Measurements from ENCODE around the gene MYL12A.

Gene MYL12A

GRCh38 chr18:3283253-3283863 lies 35.8 kb downstream of the MYL12A start:
- Histone ChIP-seq H3K36me3 (ENCODE audit: control insufficient read depth in 2 of 2, insufficient read depth in 2 of 2, low read length in 2 of 2) (peaks cover 3 to 5% of the 10 kb centered on the region in 2 donors), H3K9me3 (ENCODE audit: control insufficient read depth in 2 of 2, low read length in 2 of 2) (no peaks in the 10 kb centered on the region), H3K9ac (ENCODE audit: low read depth in 1 of 2, low read length in 2 of 2) (no peak overlapping the region), H3K27me3 (ENCODE audit: control insufficient read depth in 2 of 2, insufficient read depth in 2 of 2, low read length in 2 of 2) (no peaks in the 10 kb centered on the region), H3K27ac (ENCODE audit: low read depth in 2 of 2, low read length in 2 of 2) (peak overlapping the region in 1 of 2 donors; percentile 52), H3K4me1 (ENCODE audit: control insufficient read depth in 2 of 2, insufficient read depth in 2 of 2, low read length in 2 of 2) (no peaks in the 10 kb centered on the region), H3K4me3 (ENCODE audit: low read length in 2 of 2) (no peak overlapping the region)

- Histone ChIP-seq H3K36me3 (ENCODE audit: control insufficient read depth in 2 of 2, insufficient read depth in 2 of 2, low read length in 2 of 2) (no peaks in the 10 kb centered on the region), H3K9ac (ENCODE audit: low read depth in 1 of 2, low read length in 2 of 2) (no peak overlapping the region), H3K27ac (ENCODE audit: low read depth in 2 of 2, low read length in 2 of 2) (peak overlapping the region in 1 of 2 donors; percentile 52), H3K9me3 (ENCODE audit: control insufficient read depth in 2 of 2, low read length in 2 of 2) (no peaks in the 10 kb centered on the region), H3K4me1 (ENCODE audit: control insufficient read depth in 2 of 2, insufficient read depth in 2 of 2, low read length in 2 of 2) (no peaks in the 10 kb centered on the region), H3K27me3 (ENCODE audit: control insufficient read depth in 2 of 2, insufficient read depth in 2 of 2, low read length in 2 of 2) (no peaks in the 10 kb centered on the region), H3K4me3 (ENCODE audit: low read length in 2 of 2) (no peak overlapping the region)
Measured at GRCh38 chr18:3283908-3284307, 36.3 kb downstream of the MYL12A start.

DNA sequence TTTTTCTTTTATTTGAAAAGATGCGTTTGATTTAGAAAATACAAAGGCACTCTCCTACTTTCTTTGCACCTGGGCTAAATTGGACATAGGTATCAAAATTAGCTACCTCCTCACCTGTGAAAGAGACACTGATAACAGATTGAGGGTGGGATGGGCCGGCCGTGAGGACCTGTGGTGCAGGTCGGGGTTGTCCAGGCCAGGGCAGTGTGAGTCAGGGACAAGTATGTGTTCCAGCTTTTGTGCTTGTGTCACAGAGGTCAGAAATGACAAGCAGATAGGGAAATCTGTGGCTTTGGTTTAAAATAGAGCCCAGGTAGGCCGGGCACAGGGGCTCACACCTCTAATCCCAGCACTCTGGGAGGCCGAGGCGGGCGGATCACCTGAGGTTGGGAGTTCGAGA lies 36.9 kb downstream of the MYL12A start:
- H3K4me3 ChIP-seq (ENCODE audit: low read length in 2 of 2) = no peak overlapping the region
- no peaks in the 10 kb centered on the region for H3K4me1 ChIP-seq (ENCODE audit: control insufficient read depth in 2 of 2, insufficient read depth in 2 of 2, low read length in 2 of 2)
- no peak overlapping the region for H3K9ac ChIP-seq (ENCODE audit: low read depth in 1 of 2, low read length in 2 of 2)
- no peaks in the 10 kb centered on the region for H3K9me3 ChIP-seq (ENCODE audit: control insufficient read depth in 2 of 2, low read length in 2 of 2)
- no peak overlapping the region for H3K27ac ChIP-seq (ENCODE audit: low read depth in 2 of 2, low read length in 2 of 2)
- H3K36me3 ChIP-seq (ENCODE audit: control insufficient read depth in 2 of 2, insufficient read depth in 2 of 2, low read length in 2 of 2) = no peaks in the 10 kb centered on the region
- H3K27me3 ChIP-seq (ENCODE audit: control insufficient read depth in 2 of 2, insufficient read depth in 2 of 2, low read length in 2 of 2) = no peaks in the 10 kb centered on the region

DNA sequence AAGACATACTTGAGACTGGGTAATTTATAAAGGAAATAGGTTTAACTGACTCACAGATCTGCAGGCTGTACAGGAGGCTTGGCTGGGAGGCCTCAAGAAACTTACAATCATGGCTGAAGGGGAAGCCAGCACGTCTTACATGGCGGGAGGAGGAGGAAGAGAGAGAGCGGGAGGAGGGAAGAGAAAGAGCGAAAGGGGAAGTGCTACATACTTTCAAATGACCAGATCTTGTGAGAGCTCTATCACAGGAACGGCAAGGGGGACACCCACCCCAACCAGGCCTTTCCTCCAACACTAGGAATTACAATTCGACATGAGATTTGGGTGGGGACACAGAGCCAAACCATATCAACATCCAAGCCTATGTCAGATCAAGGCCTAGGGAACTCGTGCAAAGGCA lies 38.6 kb downstream of the MYL12A start:
- Histone ChIP-seq H3K9ac (ENCODE audit: low read depth in 1 of 2, low read length in 2 of 2) (no peak overlapping the region), H3K4me1 (ENCODE audit: control insufficient read depth in 2 of 2, insufficient read depth in 2 of 2, low read length in 2 of 2) (no peaks in the 10 kb centered on the region), H3K4me3 (ENCODE audit: low read length in 2 of 2) (no peak overlapping the region), H3K9me3 (ENCODE audit: control insufficient read depth in 2 of 2, low read length in 2 of 2) (no peaks in the 10 kb centered on the region), H3K27ac (ENCODE audit: low read depth in 2 of 2, low read length in 2 of 2) (no peak overlapping the region), H3K36me3 (ENCODE audit: control insufficient read depth in 2 of 2, insufficient read depth in 2 of 2, low read length in 2 of 2) (no peaks in the 10 kb centered on the region), H3K27me3 (ENCODE audit: control insufficient read depth in 2 of 2, insufficient read depth in 2 of 2, low read length in 2 of 2) (no peaks in the 10 kb centered on the region)

DNA sequence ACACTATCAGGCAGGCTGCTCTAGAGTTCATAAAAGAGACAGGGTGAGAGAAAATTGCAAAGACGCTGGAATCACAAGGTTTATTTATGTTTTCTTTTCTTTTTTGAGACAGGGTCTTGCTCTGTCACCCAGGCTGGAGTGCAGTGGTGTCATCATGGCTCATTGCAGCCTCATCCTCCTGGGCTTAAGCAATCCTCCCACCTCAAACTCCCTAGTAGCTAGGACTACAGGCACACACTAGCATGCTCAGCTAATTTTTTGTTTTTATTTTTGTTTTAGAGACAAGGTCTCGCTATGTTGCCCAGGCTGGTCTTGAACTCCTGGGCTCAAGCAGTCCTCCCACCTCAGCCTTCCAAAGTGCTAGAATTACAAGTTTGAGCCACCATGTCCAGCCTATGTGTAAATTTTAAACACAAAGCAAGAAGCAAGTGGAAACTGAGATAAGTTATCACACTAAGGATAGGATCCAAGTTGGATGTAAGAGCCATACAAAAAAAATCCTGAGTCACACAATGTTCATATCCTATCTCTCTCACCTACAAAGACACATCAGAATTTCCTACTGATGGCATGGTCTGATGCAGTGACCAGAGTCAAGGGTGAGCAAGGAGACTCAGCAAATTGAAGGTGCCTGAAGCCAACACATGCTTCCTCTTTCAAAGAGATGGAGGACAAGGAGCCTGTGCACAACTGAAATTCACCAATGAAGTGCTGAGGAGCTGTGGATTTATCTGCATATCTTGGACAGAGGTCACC lies 45.8 kb downstream of the MYL12A start:
- no peak overlapping the region for H3K4me3 ChIP-seq (ENCODE audit: low read length in 2 of 2)
- H3K27ac ChIP-seq (ENCODE audit: low read depth in 2 of 2, low read length in 2 of 2) = no peak overlapping the region
- no peaks in the 10 kb centered on the region for H3K36me3 ChIP-seq (ENCODE audit: control insufficient read depth in 2 of 2, insufficient read depth in 2 of 2, low read length in 2 of 2)
- peaks cover 0 to 6% of the 10 kb centered on the region in 2 donors for H3K4me1 ChIP-seq (ENCODE audit: control insufficient read depth in 2 of 2, insufficient read depth in 2 of 2, low read length in 2 of 2)
- no peak overlapping the region for H3K9ac ChIP-seq (ENCODE audit: low read depth in 1 of 2, low read length in 2 of 2)
- H3K9me3 ChIP-seq (ENCODE audit: control insufficient read depth in 2 of 2, low read length in 2 of 2) = no peaks in the 10 kb centered on the region
- H3K27me3 ChIP-seq (ENCODE audit: control insufficient read depth in 2 of 2, insufficient read depth in 2 of 2, low read length in 2 of 2) = no peaks in the 10 kb centered on the region

DNA sequence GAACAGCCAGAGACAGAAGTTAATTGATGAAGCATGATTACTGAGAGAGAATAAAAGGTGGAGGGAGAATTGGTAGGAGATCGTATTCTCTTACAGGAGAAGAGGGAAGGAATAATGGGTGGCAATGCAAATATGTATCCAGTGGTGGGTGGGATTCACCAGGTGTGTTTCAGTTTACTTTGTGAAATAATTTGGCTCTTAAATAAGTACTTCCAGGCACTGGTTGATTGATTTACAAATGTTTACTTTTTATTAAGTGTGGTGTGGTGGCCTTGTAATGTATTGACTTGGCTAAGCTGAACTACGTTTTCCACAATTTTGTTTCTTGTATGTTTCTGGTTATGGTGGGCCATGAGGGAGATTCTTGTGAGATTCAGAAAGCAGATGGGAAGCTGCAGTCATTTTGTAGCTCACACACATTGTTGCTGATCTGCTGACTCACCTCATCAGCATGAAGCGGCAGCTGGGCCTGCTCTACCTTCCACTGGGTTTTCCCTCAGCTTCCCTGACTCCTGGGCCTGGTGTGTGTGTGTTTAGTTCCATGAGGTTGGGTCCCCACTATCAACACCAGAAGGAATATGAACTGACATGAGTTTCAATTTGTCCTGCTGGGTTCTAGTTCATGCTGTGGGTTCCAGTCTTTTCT lies 47.0 kb downstream of the MYL12A start:
- H3K4me3 ChIP-seq (ENCODE audit: low read length in 2 of 2) = no peak overlapping the region
- peaks cover 0 to 6% of the 10 kb centered on the region in 2 donors for H3K4me1 ChIP-seq (ENCODE audit: control insufficient read depth in 2 of 2, insufficient read depth in 2 of 2, low read length in 2 of 2)
- no peaks in the 10 kb centered on the region for H3K9me3 ChIP-seq (ENCODE audit: control insufficient read depth in 2 of 2, low read length in 2 of 2)
- H3K27ac ChIP-seq (ENCODE audit: low read depth in 2 of 2, low read length in 2 of 2) = no peak overlapping the region
- H3K9ac ChIP-seq (ENCODE audit: low read depth in 1 of 2, low read length in 2 of 2) = no peak overlapping the region
- H3K27me3 ChIP-seq (ENCODE audit: control insufficient read depth in 2 of 2, insufficient read depth in 2 of 2, low read length in 2 of 2) = peaks cover 0 to 4% of the 10 kb centered on the region in 2 donors
- no peaks in the 10 kb centered on the region for H3K36me3 ChIP-seq (ENCODE audit: control insufficient read depth in 2 of 2, insufficient read depth in 2 of 2, low read length in 2 of 2)

DNA sequence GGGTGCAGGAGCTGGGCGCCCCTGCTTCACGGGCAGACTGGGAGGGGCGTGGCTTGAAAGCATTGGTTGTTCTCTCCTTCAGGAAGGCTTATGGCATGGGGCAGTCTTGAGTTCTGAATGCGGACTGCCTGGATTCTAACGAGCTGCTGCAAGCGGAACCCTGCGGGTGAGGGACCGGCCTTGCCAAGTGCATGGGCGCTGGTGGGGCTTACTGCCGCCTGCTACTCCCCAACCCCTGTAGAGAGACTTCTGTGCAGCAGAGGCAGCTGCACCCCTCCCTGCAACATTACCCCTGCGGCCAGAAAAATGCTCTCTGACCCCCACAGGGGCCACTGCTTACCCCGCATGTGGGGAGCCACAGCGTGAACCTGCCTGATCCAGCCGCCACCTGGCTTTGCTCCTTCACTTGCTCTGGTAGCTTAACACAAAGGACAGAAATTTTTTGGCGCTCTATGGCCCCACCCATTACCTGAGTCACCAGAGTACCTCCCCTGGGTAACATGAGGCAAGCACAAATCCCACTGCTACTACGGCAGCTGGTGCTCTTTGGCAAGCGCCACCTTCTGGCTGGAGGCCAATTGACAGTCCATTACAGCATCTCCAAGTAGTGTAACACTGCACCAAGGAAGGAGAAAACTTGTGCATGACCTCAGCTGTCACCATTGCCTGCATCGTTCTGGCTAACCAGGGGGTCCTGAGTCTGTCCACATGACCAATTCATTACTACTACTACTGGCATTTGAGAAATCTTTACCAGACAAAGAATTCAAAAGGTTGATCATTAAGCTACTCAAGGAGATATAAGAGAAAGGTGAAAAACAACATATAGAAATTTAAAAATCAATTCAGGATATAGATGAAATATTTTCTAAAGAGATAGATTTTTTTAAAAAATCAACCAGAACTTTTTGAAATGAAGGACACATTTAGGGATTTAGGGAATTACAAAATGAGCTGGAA lies 49.7 kb downstream of the MYL12A start:
- Histone ChIP-seq H3K9ac (ENCODE audit: low read depth in 1 of 2, low read length in 2 of 2) (peak overlapping the region; percentile 67 to 81), H3K36me3 (ENCODE audit: control insufficient read depth in 2 of 2, insufficient read depth in 2 of 2, low read length in 2 of 2) (no peaks in the 10 kb centered on the region), H3K4me1 (ENCODE audit: control insufficient read depth in 2 of 2, insufficient read depth in 2 of 2, low read length in 2 of 2) (peaks cover 0 to 6% of the 10 kb centered on the region in 2 donors), H3K4me3 (ENCODE audit: low read length in 2 of 2) (peak overlapping the region; percentile 75 to 88), H3K27ac (ENCODE audit: low read depth in 2 of 2, low read length in 2 of 2) (peak overlapping the region; percentile 43 to 65), H3K9me3 (ENCODE audit: control insufficient read depth in 2 of 2, low read length in 2 of 2) (no peaks in the 10 kb centered on the region), H3K27me3 (ENCODE audit: control insufficient read depth in 2 of 2, insufficient read depth in 2 of 2, low read length in 2 of 2) (peaks cover 0 to 4% of the 10 kb centered on the region in 2 donors)

DNA sequence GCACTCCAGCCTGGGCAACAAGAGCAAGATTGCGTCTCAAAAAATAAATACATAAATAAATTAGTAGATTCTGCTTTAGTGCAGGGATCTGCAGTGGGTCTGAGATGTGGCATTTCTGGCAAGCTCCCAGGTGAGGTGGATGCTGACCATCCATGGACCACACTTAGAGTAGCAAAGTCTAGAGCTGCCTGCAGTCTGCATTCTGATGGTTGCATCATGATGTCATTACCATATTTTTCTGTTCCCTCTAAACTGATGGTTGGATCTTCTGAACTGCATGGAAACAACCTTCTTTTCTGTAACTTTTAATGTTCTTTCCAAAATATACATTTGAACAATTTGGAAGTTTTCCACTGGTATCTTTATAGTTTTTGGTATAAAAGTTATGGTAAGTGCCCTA lies 57.2 kb downstream of the MYL12A start:
- H3K9me3 ChIP-seq (ENCODE audit: control insufficient read depth in 2 of 2, low read length in 2 of 2) = no peaks in the 10 kb centered on the region
- no peaks in the 10 kb centered on the region for H3K36me3 ChIP-seq (ENCODE audit: control insufficient read depth in 2 of 2, insufficient read depth in 2 of 2, low read length in 2 of 2)
- no peaks in the 10 kb centered on the region for H3K4me1 ChIP-seq (ENCODE audit: control insufficient read depth in 2 of 2, insufficient read depth in 2 of 2, low read length in 2 of 2)
- H3K27me3 ChIP-seq (ENCODE audit: control insufficient read depth in 2 of 2, insufficient read depth in 2 of 2, low read length in 2 of 2) = no peaks in the 10 kb centered on the region
- no peak overlapping the region for H3K9ac ChIP-seq (ENCODE audit: low read depth in 1 of 2, low read length in 2 of 2)
- H3K4me3 ChIP-seq (ENCODE audit: low read length in 2 of 2) = no peak overlapping the region
- H3K27ac ChIP-seq (ENCODE audit: low read depth in 2 of 2, low read length in 2 of 2) = no peak overlapping the region

DNA sequence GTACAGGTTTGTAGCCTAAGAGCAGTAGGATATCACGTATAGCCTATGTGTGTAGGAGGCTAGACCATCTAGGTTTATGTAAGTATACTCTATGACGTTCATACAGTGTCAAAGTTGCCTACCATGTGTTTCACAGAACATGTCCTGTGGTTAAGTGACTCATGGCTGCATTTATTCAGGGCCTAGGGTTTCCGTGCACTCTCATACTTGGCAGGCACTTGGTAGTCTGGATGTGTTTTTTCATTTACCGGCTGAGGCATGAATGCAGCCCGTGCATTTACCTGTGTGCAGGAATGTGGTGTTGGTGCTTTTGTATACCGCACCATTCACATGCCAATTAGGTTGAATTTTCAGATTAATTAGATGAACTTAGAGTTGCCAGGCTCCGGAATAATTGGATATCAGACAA lies 57.8 kb downstream of the MYL12A start:
- Histone ChIP-seq H3K9me3 (ENCODE audit: control insufficient read depth in 2 of 2, low read length in 2 of 2) (no peaks in the 10 kb centered on the region), H3K4me3 (ENCODE audit: low read length in 2 of 2) (no peak overlapping the region), H3K27ac (ENCODE audit: low read depth in 2 of 2, low read length in 2 of 2) (peak overlapping the region in 1 of 2 donors; percentile 12), H3K4me1 (ENCODE audit: control insufficient read depth in 2 of 2, insufficient read depth in 2 of 2, low read length in 2 of 2) (no peaks in the 10 kb centered on the region), H3K9ac (ENCODE audit: low read depth in 1 of 2, low read length in 2 of 2) (no peak overlapping the region), H3K27me3 (ENCODE audit: control insufficient read depth in 2 of 2, insufficient read depth in 2 of 2, low read length in 2 of 2) (no peaks in the 10 kb centered on the region), H3K36me3 (ENCODE audit: control insufficient read depth in 2 of 2, insufficient read depth in 2 of 2, low read length in 2 of 2) (no peaks in the 10 kb centered on the region)
